ENCODE measurements around the gene MCUR1.

- no peak for TF ChIP-seq CTBP1 (IDR thresholded peaks at IDR 0.05; ENCODE audit: borderline replicate concordance)
- no peak for TF ChIP-seq FOXM1 (IDR thresholded peaks at IDR 0.05; ENCODE audit: borderline replicate concordance)
- TF ChIP-seq SP1 (IDR thresholded peaks at IDR 0.05) = no peak
- no peak for TF ChIP-seq HDGF (IDR thresholded peaks at IDR 0.05; ENCODE audit: borderline replicate concordance)
- no peak for TF ChIP-seq BHLHE40 (IDR thresholded peaks at IDR 0.05; ENCODE audit: borderline replicate concordance)
Measured at GRCh38 chr6:13859871-13860555, 45.7 kb upstream of the MCUR1 start.
